Activated B cell treated with CpG ODN at 0.5 μM for 24 hours (primary cell): ENCODE data around the gene MEOX1. TPM values are rescaled to one million over a fixed set of nuclear protein-coding genes. Genes with fewer than 3 reads are reported as not detected.

ENCODE experiments used
- ATAC-seq: fragments of 200-7000 bp; cut with Tn5 transposase; one replicate; pipeline ENCODE4 v1.10.0; 2021; ENCODE audit warnings: low read depth, mild to moderate bottlenecking, moderate library complexity
- CTCF ChIA-PET: fragments of 350-600 bp; sonication (Branson Sonifier 250); formaldehyde crosslinking; loops from one replicate; lab custom pipeline; 2021; ENCODE audit warnings: antibody characterized with exemption; lab: Charles Lee
- POLR2A ChIA-PET: fragments of 350-600 bp; sonication (Branson Sonifier 250); formaldehyde crosslinking; loops from one replicate; lab custom pipeline; 2021; ENCODE audit warnings: antibody characterized with exemption; lab: Charles Lee
- DNase-seq: peaks from one replicate; pipeline ENCODE4 v3.0.0; 2022
- H3K27ac Mint-ChIP-seq: one replicate; pipeline ENCODE4 v1.8.0; 2020; ENCODE audit warnings: mixed read lengths
- H3K27me3 Mint-ChIP-seq: one replicate; pipeline ENCODE4 v1.8.0; 2021; ENCODE audit warnings: mixed read lengths
- H3K36me3 Mint-ChIP-seq: one replicate; pipeline ENCODE4 v1.8.0; 2021; ENCODE audit warnings: low read depth, mixed read lengths
- H3K4me1 Mint-ChIP-seq: one replicate; pipeline ENCODE4 v1.8.0; 2021; ENCODE audit warnings: mixed read lengths
- H3K4me3 Mint-ChIP-seq: one replicate; pipeline ENCODE4 v1.8.0; 2020; ENCODE audit warnings: mild to moderate bottlenecking, mixed read lengths
- H3K9me3 Mint-ChIP-seq: one replicate; pipeline ENCODE4 v1.8.0; 2020; ENCODE audit warnings: mixed read lengths
- intact Hi-C: fragments of 100-400 bp; cut with micrococcal nuclease; formaldehyde crosslinking; loops from one replicate; pipeline ENCODE4 v1.15.1; 2024
- total RNA-seq: library from RNA; stranded (reverse); gene quantifications from 2 replicates; pipeline ENCODE4 v1.2.3, GENCODE V29; 2022
- TF ChIP-seq, protein P1 (sequence below): fragments of 200-600 bp; IDR thresholded peaks from one replicate; pipeline ENCODE4 v1.8.0; 2022; ENCODE audit warnings: antibody characterized with exemption, mild to moderate bottlenecking

MEOX1 gene
- total RNA-seq, 1 donor from 2014 or later, result not detected

DNA sequence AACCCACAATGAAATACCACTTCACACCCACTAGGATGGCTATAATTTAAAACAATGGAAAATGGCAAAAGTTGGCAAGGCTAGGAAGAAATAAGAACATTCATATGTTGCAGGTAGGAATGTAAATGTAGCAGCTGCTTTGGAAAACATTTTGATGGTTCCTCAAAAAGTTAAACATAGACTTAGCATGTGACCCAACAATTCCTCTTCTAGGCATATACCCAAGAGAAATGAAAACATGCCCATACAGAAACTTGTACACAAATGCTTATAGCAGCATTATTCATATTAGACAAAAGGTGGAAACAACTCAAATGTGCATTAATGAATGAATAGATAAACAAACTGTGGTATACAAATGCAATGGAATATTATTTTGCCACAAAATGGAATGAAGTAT lies 36.1 kb downstream of the MEOX1 start:
- ChIA-PET POLR2A (no interaction called here), CTCF (no interaction called here)
- Mint-ChIP-seq H3K4me1 (no peaks in the 10 kb centered on the region), H3K9me3 (no peaks in the 10 kb centered on the region), H3K4me3 (no peak overlapping the region), H3K27ac (no peak overlapping the region), H3K36me3 (no peaks in the 10 kb centered on the region), H3K27me3 (peaks cover 16% of the 10 kb centered on the region)
- TF ChIP-seq, protein P1, sequence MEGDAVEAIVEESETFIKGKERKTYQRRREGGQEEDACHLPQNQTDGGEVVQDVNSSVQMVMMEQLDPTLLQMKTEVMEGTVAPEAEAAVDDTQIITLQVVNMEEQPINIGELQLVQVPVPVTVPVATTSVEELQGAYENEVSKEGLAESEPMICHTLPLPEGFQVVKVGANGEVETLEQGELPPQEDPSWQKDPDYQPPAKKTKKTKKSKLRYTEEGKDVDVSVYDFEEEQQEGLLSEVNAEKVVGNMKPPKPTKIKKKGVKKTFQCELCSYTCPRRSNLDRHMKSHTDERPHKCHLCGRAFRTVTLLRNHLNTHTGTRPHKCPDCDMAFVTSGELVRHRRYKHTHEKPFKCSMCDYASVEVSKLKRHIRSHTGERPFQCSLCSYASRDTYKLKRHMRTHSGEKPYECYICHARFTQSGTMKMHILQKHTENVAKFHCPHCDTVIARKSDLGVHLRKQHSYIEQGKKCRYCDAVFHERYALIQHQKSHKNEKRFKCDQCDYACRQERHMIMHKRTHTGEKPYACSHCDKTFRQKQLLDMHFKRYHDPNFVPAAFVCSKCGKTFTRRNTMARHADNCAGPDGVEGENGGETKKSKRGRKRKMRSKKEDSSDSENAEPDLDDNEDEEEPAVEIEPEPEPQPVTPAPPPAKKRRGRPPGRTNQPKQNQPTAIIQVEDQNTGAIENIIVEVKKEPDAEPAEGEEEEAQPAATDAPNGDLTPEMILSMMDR, result no peak
- no peak for ATAC-seq
- intact Hi-C loops, result no loop called here
- DNase-seq, result no peak

DNA sequence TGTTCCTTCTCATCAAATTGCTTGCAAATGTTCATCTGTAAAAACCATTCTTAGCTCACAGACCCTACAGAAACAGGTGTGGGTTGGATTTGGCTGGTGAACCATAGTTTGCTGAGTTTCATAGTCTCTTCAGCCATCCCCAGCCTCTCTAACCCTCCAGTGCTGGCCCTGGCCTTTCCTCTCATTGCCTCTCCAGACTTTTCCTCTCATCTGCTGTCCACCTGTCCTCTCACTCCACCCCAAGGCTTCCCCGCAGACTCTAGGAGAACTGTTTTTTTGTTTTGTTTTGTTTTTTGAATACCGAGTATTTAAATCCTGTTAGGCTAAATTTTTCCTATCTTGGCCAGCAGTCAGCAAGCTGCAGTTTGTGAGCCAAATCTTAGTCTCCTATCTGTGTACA lies 41.1 kb downstream of the MEOX1 start:
- no peak for ATAC-seq
- H3K9me3 Mint-ChIP-seq, result no peaks in the 10 kb centered on the region
- no peaks in the 10 kb centered on the region for H3K4me1 Mint-ChIP-seq
- POLR2A ChIA-PET, result interaction anchor here (0.6 kb wide), 1 partner anchor 902 kb away, joined by 10 read pairs; no protein-coding TSS in a partner anchor
- TF ChIP-seq, protein P1, result no peak
- H3K36me3 Mint-ChIP-seq, result no peaks in the 10 kb centered on the region
- no peak overlapping the region for H3K4me3 Mint-ChIP-seq
- intact Hi-C loops, result no loop called here
- CTCF ChIA-PET, result no interaction called here
- H3K27me3 Mint-ChIP-seq, result peaks cover 10% of the 10 kb centered on the region
- no peak overlapping the region for H3K27ac Mint-ChIP-seq
- no peak for DNase-seq

DNA sequence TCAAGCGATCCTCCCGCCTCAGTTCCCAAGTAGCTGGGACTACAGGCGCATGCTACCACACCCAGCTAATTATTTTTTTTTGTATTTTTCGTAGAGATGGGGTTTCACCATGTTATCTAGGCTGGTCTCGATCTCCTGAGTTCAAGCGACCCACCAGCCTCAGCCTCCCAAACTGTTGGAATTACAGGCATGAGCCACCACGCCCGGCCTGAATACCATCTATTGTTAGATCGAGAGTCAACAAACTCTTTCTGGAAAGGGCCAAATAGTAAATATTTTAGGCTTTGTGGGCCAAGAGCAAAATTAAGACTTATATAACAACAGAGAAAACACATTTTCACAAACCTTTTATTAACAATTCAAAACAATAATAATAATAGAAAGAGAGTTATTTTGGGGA lies 41.6 kb downstream of the MEOX1 start:
- Mint-ChIP-seq H3K9me3 (no peaks in the 10 kb centered on the region), H3K4me3 (no peak overlapping the region), H3K27ac (no peak overlapping the region), H3K4me1 (no peaks in the 10 kb centered on the region), H3K27me3 (peaks cover 13% of the 10 kb centered on the region), H3K36me3 (no peaks in the 10 kb centered on the region)
- no peak for ATAC-seq
- intact Hi-C loops, result no loop called here
- no peak for DNase-seq
- CTCF ChIA-PET, result no interaction called here
- TF ChIP-seq, protein P1, result no peak
- POLR2A ChIA-PET, result no interaction called here

DNA sequence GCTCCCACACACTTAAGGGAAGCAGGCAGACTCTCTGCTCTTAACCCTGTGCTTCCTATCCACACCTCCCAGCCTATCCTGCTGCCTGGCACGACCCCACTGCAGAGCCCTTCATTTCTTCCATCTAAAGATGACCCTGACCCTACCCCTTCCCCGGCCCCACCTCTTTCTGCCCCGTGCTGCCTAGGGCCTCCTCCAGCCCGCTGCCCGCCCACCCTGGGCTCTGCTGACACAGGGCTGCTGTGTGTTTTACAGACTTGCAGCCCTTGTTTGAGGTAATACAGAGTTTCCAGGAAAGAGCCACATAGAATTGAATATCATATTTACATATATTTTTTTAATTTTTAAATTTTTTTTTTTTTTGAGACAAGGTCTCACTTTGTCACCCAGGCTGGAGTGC lies 42.0 kb downstream of the MEOX1 start:
- CTCF ChIA-PET, result no interaction called here
- Mint-ChIP-seq H3K4me1 (no peaks in the 10 kb centered on the region), H3K27ac (no peak overlapping the region), H3K9me3 (no peaks in the 10 kb centered on the region), H3K4me3 (no peak overlapping the region), H3K27me3 (peaks cover 14% of the 10 kb centered on the region), H3K36me3 (no peaks in the 10 kb centered on the region)
- intact Hi-C loops, result no loop called here
- TF ChIP-seq, protein P1, result no peak
- no peak for DNase-seq
- ATAC-seq, result no peak
- POLR2A ChIA-PET, result no interaction called here

DNA sequence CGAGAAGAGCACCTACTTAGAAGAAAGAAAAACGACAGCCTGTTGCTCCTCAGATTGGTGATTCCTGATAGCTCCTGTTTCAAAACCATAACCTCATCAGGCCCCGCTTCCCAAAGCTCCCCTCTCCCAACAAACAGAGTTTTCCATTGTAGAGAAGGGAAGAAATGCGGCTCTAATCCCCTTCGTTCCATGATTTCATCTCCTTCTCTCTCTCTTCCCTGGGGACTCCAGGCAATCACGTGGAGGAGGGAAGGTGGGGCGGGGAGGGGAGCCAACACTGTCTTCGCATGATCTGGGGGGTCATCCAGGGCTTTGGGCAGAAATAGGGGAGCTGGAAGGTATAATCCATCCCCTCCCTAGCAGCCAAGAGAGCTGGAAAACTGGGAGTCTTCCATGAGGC lies 43.4 kb downstream of the MEOX1 start:
- Mint-ChIP-seq H3K36me3 (no peaks in the 10 kb centered on the region), H3K9me3 (no peaks in the 10 kb centered on the region), H3K27ac (no peak overlapping the region), H3K27me3 (peaks cover 18% of the 10 kb centered on the region), H3K4me3 (no peak overlapping the region), H3K4me1 (no peaks in the 10 kb centered on the region)
- POLR2A ChIA-PET, result interaction anchor here (0.8 kb wide), 1 partner anchor 34 kb away, joined by 4 read pairs; no protein-coding TSS in a partner anchor
- CTCF ChIA-PET, result no interaction called here
- ATAC-seq (no peak), DNase-seq (no peak)
- intact Hi-C loops, result no loop called here
- TF ChIP-seq, protein P1, result no peak
